Erythroblast (primary cell): Measurements from ENCODE around the gene AAK1.
A peak's percentile ranks its signal among the peaks of the same experiment; 100 is the strongest.
"Not testable (repeated sequence)": the region's sequence is repeated elsewhere in the genome, so short reads cannot be mapped to it uniquely, and the experiment has no call there.

Experiments
- DNase-seq, 2 experiments: peaks; one replicate each; lab custom pipeline; 2025; lab: John Stamatoyannopoulos, UW
- GATA1 ChIP-seq: IDR thresholded peaks from 2 replicates; pipeline ENCODE4 v1.6.1; 2011; ENCODE audit warnings: low read depth, mild to moderate bottlenecking, control low read depth, low read length, moderate library complexity
- POLR2A ChIP-seq: IDR thresholded peaks from 2 replicates; pipeline ENCODE4 v1.6.1; 2011; ENCODE audit warnings: mild to moderate bottlenecking, low read length

Gene AAK1

DNA sequence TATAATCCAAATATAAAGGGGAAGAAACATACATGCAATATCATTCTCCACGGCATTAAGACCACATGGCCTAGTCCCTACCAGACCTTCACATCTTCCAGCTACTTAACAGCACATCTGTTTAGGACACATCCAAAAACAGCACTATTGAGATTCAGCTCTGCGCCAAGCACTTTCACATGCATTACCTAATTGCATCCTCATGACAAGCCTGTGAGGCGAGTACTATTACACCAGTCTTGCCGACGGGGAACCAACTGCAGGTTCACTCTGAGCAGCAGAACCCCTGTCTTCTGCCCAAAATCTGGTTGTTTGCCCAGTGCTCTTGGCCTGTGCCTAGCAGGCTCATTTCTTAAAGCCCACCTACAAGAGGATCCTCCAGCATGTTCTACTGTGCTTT lies 66.7 kb downstream of the AAK1 start:
- DNase-seq: no peak
- TF ChIP-seq GATA1 (no peak), POLR2A (no peak)

DNA sequence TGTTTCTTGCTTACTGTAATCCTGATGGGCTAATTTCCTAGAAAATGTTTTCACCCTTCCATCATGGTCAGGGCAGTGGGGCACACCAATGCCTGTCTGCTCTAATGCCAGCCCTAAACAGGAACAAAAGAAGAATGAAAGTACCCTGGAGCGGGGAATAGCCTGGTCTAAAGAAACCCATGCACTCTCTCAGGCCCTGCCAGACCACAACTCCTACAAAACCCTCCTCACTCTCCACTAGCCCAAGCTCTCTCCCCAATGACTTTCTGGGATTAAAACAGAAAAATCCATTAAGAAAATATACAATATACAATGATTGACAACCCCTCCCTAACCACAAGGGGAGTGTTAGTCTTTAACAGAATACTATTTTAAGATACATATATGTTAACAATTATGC lies 67.6 kb downstream of the AAK1 start:
- TF ChIP-seq GATA1 (no peak), POLR2A (no peak)
- no peak for DNase-seq

DNA sequence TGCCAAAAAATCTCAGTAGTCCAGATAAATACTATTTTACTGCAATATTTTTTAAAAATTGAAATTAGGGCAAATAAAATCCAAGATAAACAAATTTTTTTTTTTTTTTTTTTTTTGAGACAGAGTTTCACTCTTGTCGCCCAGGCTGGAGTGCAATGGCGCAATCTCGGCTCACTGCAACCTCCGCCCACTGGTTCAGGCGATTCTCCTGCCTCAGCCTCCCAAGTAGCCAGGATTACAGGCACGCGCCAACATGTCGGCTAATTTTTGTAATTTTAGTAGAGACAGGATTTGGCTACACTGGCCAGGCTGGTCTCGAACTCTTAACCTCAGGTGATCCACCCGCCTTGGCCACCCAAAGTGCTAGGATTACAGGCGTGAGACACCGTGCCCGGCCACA lies 68.2 kb downstream of the AAK1 start:
- DNase-seq: not testable (repeated sequence)

DNA sequence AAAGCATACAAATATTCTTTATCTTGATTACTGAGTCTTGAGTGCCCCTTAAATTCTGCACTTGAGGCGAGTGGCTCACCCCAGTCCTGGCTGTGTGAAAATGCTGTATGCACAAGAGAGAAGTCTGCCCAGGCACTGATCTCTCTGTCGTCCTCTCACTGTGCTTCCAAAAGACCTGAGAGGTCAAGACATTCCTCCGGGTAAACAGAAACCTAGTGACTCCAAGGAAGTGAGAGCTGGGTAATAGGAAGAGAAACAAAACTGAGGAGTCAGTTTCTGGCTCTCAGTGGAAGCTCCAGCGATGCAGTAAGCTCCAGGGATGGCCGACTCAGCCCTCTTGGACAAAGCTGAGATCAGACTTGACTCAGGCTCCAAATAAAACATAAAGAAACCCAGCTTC lies 70.9 kb downstream of the AAK1 start:
- TF ChIP-seq GATA1 (no peak), POLR2A (no peak)
- no peak for DNase-seq

DNA sequence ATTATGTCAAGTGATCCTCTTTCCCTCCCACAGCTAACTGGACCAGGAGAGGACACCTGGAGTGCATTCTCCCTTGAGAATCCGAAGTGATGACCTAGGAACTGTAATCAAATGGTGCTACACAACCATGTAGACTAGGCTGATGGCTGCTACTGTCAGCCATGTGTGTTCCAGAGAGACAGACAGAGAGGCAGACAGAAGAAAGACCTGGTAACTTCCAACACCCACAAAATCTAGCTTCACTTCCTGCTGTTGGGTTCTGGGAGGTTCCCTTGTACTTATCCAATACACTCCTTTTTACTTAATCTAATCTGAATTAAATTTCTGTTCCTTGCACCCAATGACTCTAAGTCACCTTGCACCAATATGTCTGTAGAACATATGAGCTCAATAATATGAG lies 72.3 kb downstream of the AAK1 start:
- TF ChIP-seq GATA1 (no peak), POLR2A (no peak)
- no peak for DNase-seq

DNA sequence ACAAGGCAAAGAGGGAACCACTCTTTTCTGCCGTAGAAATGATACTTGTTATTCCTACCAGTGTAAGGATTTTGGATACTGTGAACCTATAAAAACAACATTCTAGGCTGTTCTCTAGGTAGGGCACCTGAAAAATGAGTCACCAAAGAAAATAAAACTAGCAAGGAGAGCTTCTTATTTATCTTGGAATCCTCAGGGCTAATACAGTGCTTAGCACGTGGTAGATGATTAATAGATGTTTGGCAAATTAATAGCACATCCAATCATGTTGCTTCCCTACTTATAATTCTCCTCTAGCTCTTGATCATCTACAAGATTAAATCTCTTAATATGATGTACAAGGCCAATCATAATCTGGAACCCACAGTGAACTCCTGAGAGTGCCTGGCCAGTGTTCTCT lies 73.1 kb downstream of the AAK1 start:
- DNase-seq: no peak
- no peak for TF ChIP-seq POLR2A
- TF ChIP-seq GATA1: no peak

DNA sequence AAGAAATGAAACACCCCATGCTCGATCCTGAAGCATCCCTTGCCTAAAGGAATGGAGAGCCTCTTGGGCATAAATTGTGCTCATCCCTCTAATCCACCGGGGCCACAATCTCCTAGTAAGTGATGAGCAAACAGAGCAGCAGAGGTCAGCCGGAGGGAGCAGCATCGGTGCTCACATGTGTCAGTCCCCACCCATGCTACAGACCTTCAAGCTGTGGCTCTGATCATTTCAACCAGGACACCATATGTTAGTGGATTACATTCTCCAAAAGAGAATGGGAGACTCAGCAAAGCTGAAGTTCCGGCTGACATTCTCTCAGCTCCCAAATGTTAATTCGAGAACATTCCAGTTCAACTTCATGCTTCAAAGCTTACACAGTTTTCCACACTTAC lies 75.6 kb downstream of the AAK1 start:
- no peak for TF ChIP-seq GATA1
- TF ChIP-seq POLR2A: no peak
- no peak for DNase-seq

DNA sequence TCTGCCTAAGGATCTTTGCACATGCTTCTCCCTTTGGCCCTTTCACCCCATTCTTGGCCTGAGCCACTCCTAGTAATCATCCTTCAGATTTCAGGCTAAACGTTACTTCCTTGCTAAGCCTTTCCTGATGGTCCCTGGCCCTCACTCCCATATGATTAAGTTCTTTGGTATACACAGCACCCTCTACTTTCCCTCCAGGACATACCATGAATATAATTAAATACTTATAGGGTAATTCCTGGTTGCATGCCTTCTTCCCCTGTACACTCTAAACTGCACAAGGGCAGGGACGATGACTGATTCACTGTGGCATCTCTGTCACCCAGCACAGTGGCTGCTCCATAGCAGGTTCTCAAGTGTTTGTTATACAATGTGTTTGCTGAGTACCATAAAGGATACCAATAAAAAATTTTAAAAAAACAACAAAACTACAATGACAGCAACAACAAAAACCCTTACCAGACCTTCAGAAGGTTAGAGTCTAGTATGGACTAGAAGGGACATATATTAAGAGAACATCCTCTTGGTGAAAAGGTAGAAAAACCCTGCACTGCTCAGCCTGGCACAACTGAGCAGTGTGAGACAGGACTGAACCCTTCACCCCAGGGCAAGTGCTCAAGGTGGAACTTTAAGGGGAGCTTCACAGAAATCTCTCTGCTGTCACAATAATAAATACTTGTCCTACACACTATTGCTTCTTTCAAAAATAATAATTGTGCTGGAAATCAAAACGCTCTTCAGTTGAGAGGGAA lies 76.2 kb downstream of the AAK1 start:
- no peak for DNase-seq
- TF ChIP-seq POLR2A: no peak
- no peak for TF ChIP-seq GATA1

DNA sequence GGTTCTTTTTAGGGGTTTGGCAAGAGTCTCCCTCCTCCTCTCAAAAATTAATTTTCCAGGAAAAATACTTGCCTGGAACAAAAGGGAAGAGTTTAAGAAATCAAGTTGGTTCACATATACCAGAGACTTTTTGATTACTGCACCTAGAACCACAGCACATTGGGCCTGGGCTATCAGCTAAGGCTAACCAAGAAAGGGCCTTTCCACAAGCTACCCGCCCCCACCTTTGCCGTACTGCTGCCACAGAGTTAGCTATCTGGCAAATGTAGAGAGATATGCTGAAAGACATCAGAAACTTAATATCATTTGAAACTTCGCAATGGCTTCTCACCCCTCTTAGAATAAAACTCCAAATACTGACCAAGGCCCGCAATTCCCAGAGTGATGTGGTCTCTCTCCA lies 76.9 kb downstream of the AAK1 start:
- DNase-seq: no peak
- TF ChIP-seq POLR2A: no peak

DNA sequence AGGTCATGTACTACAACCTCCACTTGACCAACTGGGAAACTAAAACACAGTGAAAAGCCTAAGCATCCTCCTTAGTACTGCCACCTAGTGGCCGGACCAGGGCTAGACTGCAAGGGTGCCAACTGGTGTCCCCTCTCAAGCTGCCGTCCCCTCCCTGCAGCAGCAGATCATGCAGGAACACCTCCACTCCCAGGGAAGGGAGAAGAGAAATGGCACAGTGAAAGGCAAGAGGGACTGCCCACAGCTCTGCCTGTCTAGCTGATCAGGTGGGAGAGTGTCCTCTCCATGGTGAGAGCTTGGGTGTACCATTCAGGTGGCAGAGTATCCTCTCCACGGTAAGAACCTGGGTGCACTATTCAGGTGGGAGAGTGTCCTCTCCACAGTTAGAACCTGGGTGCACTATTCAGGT lies 78.1 kb downstream of the AAK1 start:
- peak; percentile 72 to 86 for DNase-seq
- no peak for TF ChIP-seq POLR2A
- TF ChIP-seq GATA1: no peak

DNA sequence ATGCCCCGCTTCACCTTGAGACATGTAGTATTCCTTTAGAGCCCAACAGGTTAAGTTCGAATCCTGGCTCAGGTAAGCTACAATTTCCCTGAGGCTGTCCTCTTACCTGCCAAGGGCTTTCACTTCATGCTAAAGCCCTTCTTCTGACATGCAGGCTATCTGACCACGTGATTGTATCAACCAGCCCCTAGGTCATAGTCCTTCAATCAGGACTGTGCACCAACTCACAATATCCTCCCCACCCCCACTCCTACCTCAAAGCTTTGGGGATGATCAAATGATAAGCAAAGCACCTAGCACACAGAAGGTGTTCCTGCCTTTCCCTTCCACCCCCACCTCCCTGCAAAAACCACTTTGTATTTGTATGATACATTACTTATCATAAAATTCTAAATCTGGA lies 78.9 kb downstream of the AAK1 start:
- TF ChIP-seq GATA1 (no peak), POLR2A (no peak)
- no peak for DNase-seq

DNA sequence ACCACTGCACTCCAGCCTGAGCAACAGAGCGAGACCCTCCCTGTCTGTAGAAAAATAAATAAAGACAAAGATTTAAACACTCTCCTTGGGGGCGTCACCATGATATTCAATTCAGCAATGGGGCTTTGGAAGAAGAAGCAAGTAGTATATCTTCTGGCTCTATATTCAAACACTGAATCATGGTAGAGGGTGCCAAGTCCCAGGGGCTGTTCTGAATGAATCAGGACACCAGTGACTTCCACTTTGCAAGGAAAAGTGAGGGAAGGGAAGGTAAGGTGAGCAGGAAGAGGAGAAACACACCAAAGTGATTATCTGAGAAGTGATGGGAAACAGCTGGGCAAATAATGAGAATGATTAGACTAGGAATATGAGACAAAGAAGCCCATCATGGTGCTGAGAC lies 80.5 kb downstream of the AAK1 start:
- TF ChIP-seq POLR2A: no peak
- TF ChIP-seq GATA1: no peak
- no peak for DNase-seq

DNA sequence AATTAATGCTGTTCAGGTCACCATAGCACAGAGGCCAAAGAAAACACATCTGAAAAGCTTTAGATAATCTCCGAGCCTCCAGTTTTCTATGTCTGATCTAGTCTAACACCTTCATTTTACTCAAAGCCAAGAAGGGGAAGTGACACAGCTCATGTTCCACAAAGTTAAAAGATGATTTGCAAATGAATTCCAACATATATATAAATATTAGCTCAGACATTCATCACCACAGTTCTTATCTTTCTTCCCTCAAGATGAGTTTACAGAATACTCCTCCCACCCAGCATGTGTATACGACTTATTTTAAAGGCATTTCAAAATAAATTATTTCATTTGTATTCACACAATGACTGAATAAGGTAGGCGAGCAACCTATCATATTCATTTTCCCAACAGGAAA lies 82.4 kb downstream of the AAK1 start:
- peak in 1 of 2 experiments; percentile 22 for DNase-seq
- TF ChIP-seq POLR2A: no peak
- TF ChIP-seq GATA1: no peak

DNA sequence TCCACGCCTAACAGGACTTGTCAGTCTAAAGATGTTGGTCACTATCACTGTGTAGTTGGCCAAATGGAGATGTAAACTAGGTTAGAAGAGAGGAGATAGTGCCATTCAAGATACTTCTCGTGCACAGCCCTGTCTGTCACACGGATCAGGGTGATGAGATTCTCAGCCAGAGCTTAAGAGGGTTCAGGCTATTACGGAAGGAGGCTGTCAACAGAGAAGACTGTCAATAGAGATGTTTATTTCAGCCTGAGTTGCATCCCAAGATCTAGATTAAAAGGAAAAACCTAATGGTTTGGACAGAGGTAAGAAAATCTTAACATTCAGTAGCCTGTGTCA lies 83.4 kb downstream of the AAK1 start:
- TF ChIP-seq POLR2A: no peak
- TF ChIP-seq GATA1: no peak
- no peak for DNase-seq

DNA sequence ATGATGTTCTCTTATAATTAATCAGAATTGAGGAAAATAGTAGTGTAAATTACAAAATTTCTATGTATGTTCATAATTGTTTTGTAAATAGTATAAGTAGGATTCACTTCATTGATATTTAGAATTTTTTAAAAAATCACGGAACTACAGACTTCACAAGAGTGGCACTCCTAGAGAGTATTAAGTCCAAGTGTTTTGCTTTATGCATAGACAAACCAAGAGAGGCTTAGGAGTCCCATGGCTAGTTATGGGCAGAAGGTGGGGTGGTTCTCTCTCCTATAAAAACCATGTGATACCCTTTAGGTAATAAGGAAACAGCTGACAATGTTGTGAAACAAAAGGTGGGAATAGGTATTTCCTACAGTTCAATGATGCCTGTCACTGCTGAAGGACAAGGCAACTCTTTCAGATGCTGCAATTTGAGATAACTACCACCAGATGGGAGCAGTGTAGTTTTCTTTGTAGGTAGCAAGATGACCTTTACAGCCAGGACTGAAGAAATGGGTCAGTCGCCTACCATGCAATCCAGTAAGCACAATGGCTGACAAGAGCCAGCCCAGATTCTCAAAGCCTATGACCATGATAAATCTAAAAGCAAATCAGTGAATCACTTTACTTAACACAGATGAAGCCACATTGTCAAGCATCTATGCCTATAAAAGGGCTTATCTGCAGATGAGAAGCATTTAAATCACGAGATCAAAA lies 83.9 kb downstream of the AAK1 start:
- peak; percentile 70 to 77 for DNase-seq
- TF ChIP-seq POLR2A (no peak), GATA1 (no peak)
